ENCODE measurements around the gene SBK1. TPM values are rescaled to one million over a fixed set of nuclear protein-coding genes. Genes with fewer than 3 reads are reported as not detected.

SBK1 gene
- total RNA-seq, 1 experiment from 2014 or later = 19.2 TPM

DNA sequence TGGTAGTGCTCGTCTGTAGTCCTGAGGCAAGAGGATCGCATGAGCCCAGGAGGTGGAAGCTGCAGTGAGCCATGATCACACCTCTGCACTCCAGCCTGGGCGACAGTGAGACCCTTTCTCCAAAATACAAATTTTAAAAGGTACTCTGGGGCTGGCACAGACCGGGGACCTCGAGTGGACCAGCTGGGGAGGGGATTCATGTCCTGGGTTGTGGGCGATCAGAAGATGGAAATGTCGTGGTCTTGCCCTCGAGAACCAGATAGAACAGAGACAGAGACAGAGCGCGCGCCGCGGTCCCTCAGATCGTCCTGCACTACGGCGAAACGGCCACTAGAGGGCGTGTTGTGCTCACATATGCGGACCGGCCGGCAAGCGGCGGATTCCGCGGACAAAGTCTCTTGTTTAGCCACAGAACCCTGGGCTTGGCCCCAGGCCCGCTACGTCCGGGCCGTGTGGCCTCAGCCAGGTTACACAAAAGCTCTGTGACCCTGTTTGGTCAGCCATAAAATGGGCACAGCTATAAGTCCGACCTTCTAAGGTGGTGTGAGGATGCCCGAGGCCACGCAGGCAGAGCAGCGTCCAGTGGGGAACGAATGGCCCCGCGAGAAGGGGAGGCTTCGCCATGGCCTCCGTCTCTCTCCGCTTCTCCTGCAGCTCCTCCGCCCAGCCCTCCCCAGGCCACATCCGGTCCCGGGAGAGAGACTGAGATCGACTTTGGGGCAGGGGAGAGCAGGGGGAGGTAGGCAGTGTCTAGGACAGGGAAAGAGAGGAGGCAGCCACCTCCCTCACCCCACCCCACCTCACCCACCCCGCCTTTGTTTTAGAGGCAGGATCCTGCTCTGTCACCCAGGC, 14.6 kb upstream of the SBK1 start:
- no peaks in the 10 kb centered on the region for H3K79me2 ChIP-seq (ENCODE audit: insufficient read depth, low read length)
- ChIA-PET RAD21 (ENCODE audit: low non-redundant PET in 1 of 2, low total read pairs in 2 of 2, uncharacterized antibody in 2 of 2, unreplicated experiment in 2 of 2) (interaction anchor here in 1 of 2 experiments (1.0 to 1.1 kb wide), 2 partner anchors 40 to 338 kb away, joined by 3 to 4 read pairs; no protein-coding TSS in a partner anchor), POLR2A (no interaction called here), CTCF (interaction anchor here (0.9 to 1.4 kb wide), 5 partner anchors 12 to 60 kb away, joined by 3 to 6 read pairs (median 4); no protein-coding TSS in a partner anchor)
- peak overlapping the region; percentile 51 to 64 for H3K4me3 ChIP-seq (replicated peaks in 1 of 2; ENCODE audit: low read depth in 1 of 2, low read length in 2 of 2)
- H3K27ac ChIP-seq (ENCODE audit: low read depth, low read length) = peak overlapping the region; percentile 36; the same call in 1 of the 2 replicates
- H3K4me1 ChIP-seq (ENCODE audit: control insufficient read depth in 1 of 2, insufficient read depth in 2 of 2, low read length in 2 of 2) = peaks cover 2 to 9% of the 10 kb centered on the region in 2 experiments; a peak in 3 of 4 replicates
- H3K36me3 ChIP-seq (ENCODE audit: control insufficient read depth in 1 of 2, insufficient read depth in 2 of 2, low read length in 2 of 2) = no peaks in the 10 kb centered on the region
- no peaks in the 10 kb centered on the region for H3K9me3 ChIP-seq (ENCODE audit: control insufficient read depth in 1 of 2, insufficient read depth in 1 of 2, low read depth in 1 of 2, low read length in 2 of 2)
- H3K9ac ChIP-seq (ENCODE audit: low read length) = peak overlapping the region; percentile 54; the same call in 1 of the 2 replicates
- H3K9me2 ChIP-seq (ENCODE audit: insufficient read depth) = no peaks in the 10 kb centered on the region
- ATAC-seq (peak; percentile 90), DNase-seq (ENCODE audit: low read depth, low spot score) (peak; percentile 65)
- H3K4me2 ChIP-seq (ENCODE audit: low read length) = peak overlapping the region; percentile 96
- no TSS peak for BruUV-seq (replicated peaks)
- 0 out of 2 replicates have a peak, but pooled peaks cover 3% of the 10 kb centered on the region for H3K27me3 ChIP-seq (ENCODE audit: insufficient read depth, low read length)
- intact Hi-C loops (cut with micrococcal nuclease) = loop anchor here (1.0 to 10.0 kb wide), 4 partner anchors 40 to 340 kb away; partner anchors contain the start of gene XPO6
- H2AFZ ChIP-seq (ENCODE audit: low read depth, low read length, poor library complexity, severe bottlenecking) = peak overlapping the region; percentile 88
- H4K20me1 ChIP-seq (ENCODE audit: insufficient read depth) = no peaks in the 10 kb centered on the region
- TF ChIP-seq SIN3A (IDR thresholded peaks at IDR 0.05; ENCODE audit: low read depth) = no peak
- TF ChIP-seq FOSL1 (IDR thresholded peaks at IDR 0.05; ENCODE audit: low read depth) = no peak
- TF ChIP-seq CBX3 (IDR thresholded peaks at IDR 0.05; ENCODE audit: low read depth) = 0 out of 2 replicates have a peak, but pooled peaks have one; percentile 2
- TF ChIP-seq EGR1 (IDR thresholded peaks at IDR 0.05; ENCODE audit: low read depth) = no peak
- no peak for TF ChIP-seq YY1 (IDR thresholded peaks at IDR 0.05; ENCODE audit: extremely low read depth, insufficient replicate concordance, low read depth, low read length)
- TF ChIP-seq EZH2 (IDR thresholded peaks at IDR 0.05) = no peak
- no peak for TF ChIP-seq EZH2phosphoT487 (IDR thresholded peaks at IDR 0.05; ENCODE audit: borderline replicate concordance)
- TF ChIP-seq, protein P1, sequence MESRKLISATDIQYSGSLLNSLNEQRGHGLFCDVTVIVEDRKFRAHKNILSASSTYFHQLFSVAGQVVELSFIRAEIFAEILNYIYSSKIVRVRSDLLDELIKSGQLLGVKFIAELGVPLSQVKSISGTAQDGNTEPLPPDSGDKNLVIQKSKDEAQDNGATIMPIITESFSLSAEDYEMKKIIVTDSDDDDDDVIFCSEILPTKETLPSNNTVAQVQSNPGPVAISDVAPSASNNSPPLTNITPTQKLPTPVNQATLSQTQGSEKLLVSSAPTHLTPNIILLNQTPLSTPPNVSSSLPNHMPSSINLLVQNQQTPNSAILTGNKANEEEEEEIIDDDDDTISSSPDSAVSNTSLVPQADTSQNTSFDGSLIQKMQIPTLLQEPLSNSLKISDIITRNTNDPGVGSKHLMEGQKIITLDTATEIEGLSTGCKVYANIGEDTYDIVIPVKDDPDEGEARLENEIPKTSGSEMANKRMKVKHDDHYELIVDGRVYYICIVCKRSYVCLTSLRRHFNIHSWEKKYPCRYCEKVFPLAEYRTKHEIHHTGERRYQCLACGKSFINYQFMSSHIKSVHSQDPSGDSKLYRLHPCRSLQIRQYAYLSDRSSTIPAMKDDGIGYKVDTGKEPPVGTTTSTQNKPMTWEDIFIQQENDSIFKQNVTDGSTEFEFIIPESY (IDR thresholded peaks at IDR 0.05; ENCODE audit: extremely low read depth, insufficient replicate concordance, low read length) = no peak
- TF ChIP-seq SRF (IDR thresholded peaks at IDR 0.05; ENCODE audit: low read depth) = no peak
- TF ChIP-seq POLR2A (IDR thresholded peaks at IDR 0.05; ENCODE audit: borderline replicate concordance, extremely low read depth, insufficient read depth, insufficient read length) = peak; percentile 52
- TF ChIP-seq SP1 (IDR thresholded peaks at IDR 0.05; ENCODE audit: low read depth) = no peak
- TF ChIP-seq ELF1 (IDR thresholded peaks at IDR 0.05; ENCODE audit: borderline replicate concordance, low read depth) = no peak
- no peak for TF ChIP-seq ZNF274 (IDR thresholded peaks at IDR 0.05; ENCODE audit: low read depth, low read length)
- TF ChIP-seq, protein P2, sequence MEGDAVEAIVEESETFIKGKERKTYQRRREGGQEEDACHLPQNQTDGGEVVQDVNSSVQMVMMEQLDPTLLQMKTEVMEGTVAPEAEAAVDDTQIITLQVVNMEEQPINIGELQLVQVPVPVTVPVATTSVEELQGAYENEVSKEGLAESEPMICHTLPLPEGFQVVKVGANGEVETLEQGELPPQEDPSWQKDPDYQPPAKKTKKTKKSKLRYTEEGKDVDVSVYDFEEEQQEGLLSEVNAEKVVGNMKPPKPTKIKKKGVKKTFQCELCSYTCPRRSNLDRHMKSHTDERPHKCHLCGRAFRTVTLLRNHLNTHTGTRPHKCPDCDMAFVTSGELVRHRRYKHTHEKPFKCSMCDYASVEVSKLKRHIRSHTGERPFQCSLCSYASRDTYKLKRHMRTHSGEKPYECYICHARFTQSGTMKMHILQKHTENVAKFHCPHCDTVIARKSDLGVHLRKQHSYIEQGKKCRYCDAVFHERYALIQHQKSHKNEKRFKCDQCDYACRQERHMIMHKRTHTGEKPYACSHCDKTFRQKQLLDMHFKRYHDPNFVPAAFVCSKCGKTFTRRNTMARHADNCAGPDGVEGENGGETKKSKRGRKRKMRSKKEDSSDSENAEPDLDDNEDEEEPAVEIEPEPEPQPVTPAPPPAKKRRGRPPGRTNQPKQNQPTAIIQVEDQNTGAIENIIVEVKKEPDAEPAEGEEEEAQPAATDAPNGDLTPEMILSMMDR (IDR thresholded peaks at IDR 0.05 in 2 of 3, conservative IDR thresholded peaks at IDR 0.05 in 1 of 3; ENCODE audit: borderline replicate concordance in 1 of 3, insufficient read depth in 1 of 3, low read depth in 2 of 3, low read length in 2 of 3) = peak; percentile 85 to 95 (median 90); a peak in 5 of 6 replicates
- TF ChIP-seq, protein P3, sequence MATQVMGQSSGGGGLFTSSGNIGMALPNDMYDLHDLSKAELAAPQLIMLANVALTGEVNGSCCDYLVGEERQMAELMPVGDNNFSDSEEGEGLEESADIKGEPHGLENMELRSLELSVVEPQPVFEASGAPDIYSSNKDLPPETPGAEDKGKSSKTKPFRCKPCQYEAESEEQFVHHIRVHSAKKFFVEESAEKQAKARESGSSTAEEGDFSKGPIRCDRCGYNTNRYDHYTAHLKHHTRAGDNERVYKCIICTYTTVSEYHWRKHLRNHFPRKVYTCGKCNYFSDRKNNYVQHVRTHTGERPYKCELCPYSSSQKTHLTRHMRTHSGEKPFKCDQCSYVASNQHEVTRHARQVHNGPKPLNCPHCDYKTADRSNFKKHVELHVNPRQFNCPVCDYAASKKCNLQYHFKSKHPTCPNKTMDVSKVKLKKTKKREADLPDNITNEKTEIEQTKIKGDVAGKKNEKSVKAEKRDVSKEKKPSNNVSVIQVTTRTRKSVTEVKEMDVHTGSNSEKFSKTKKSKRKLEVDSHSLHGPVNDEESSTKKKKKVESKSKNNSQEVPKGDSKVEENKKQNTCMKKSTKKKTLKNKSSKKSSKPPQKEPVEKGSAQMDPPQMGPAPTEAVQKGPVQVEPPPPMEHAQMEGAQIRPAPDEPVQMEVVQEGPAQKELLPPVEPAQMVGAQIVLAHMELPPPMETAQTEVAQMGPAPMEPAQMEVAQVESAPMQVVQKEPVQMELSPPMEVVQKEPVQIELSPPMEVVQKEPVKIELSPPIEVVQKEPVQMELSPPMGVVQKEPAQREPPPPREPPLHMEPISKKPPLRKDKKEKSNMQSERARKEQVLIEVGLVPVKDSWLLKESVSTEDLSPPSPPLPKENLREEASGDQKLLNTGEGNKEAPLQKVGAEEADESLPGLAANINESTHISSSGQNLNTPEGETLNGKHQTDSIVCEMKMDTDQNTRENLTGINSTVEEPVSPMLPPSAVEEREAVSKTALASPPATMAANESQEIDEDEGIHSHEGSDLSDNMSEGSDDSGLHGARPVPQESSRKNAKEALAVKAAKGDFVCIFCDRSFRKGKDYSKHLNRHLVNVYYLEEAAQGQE (IDR thresholded peaks at IDR 0.05; ENCODE audit: low read depth) = no peak
- TF ChIP-seq, protein P4, sequence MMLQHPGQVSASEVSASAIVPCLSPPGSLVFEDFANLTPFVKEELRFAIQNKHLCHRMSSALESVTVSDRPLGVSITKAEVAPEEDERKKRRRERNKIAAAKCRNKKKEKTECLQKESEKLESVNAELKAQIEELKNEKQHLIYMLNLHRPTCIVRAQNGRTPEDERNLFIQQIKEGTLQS (IDR thresholded peaks at IDR 0.05) = no peak
- no peak for TF ChIP-seq ZFX (IDR thresholded peaks at IDR 0.05)
- peak; percentile 96 for TF ChIP-seq TCF7L2 (IDR thresholded peaks at IDR 0.05; ENCODE audit: borderline replicate concordance, extremely low read depth, insufficient read depth, insufficient read length)

Measured in HCT116 (cell line).